H9 (cell line): Measurements from ENCODE around the gene GPR176. TPM values are rescaled to one million over a fixed set of nuclear protein-coding genes. Genes with fewer than 3 reads are reported as not detected.

ENCODE experiments used
- DNase-seq: peaks from one replicate; pipeline ENCODE4 v3.0.0-alpha.2; 2017
- H2AFZ ChIP-seq: one replicate; pipeline ENCODE4 v1.6.1; 2013; ENCODE audit warnings: mild to moderate bottlenecking, low read length, control low read depth, moderate library complexity
- H2AK5ac ChIP-seq: 2 replicates; pipeline ENCODE4 v1.6.1; 2013; ENCODE audit warnings: low read length, control low read depth, mixed read lengths; ENCODE audit not compliant: insufficient read length
- H2BK120ac ChIP-seq: one replicate; pipeline ENCODE4 v1.6.1; 2013; ENCODE audit warnings: low read depth, mild to moderate bottlenecking, low read length, control low read depth, inconsistent platforms; ENCODE audit not compliant: poor library complexity, severe bottlenecking
- H2BK12ac ChIP-seq: 2 replicates; pipeline ENCODE4 v1.6.1; 2013; ENCODE audit warnings: low read length, control low read depth, mixed read lengths, low read depth; ENCODE audit not compliant: insufficient read length
- H2BK15ac ChIP-seq: 2 replicates; pipeline ENCODE4 v1.6.1; 2013; ENCODE audit warnings: low read depth, low read length, control low read depth
- H2BK20ac ChIP-seq: one replicate; pipeline ENCODE4 v1.6.1; 2013; ENCODE audit warnings: low read depth, mild to moderate bottlenecking, low read length, control low read depth, inconsistent platforms; ENCODE audit not compliant: poor library complexity, severe bottlenecking
- H2BK5ac ChIP-seq: 2 replicates; pipeline ENCODE4 v1.6.1; 2013; ENCODE audit warnings: low read length, control low read depth, mixed read lengths; ENCODE audit not compliant: insufficient read length
- H3K14ac ChIP-seq: 2 replicates; pipeline ENCODE4 v1.6.1; 2013; ENCODE audit warnings: low read length, control low read depth; ENCODE audit not compliant: insufficient read depth
- H3K18ac ChIP-seq: 2 replicates; pipeline ENCODE4 v1.6.1; 2013; ENCODE audit warnings: low read depth, mild to moderate bottlenecking, mixed read lengths, low read length, control low read depth; ENCODE audit not compliant: insufficient read length
- H3K23ac ChIP-seq: 2 replicates; pipeline ENCODE4 v1.6.1; 2013; ENCODE audit warnings: low read length, control low read depth, mixed read lengths, low read depth; ENCODE audit not compliant: insufficient read length
- H3K23me2 ChIP-seq: 2 replicates; pipeline ENCODE4 v1.6.1; 2013; ENCODE audit warnings: low read depth, mild to moderate bottlenecking, mixed read lengths, low read length, control low read depth; ENCODE audit not compliant: insufficient read length, poor library complexity, severe bottlenecking
- H3K27ac ChIP-seq: 2 replicates; pipeline ENCODE4 v1.5.1; 2013; ENCODE audit warnings: low read length, control low read depth, mixed read lengths, low read depth; ENCODE audit not compliant: insufficient read length
- H3K27me3 ChIP-seq: 2 replicates; pipeline ENCODE4 v1.6.1; 2013; ENCODE audit warnings: low read length, control low read depth, inconsistent platforms; ENCODE audit not compliant: insufficient read depth
- H3K4ac ChIP-seq: 2 replicates; pipeline ENCODE4 v1.6.1; 2013; ENCODE audit warnings: low read depth, mild to moderate bottlenecking, control low read depth, inconsistent platforms, low read length, moderate library complexity
- H3K4me1 ChIP-seq: 2 replicates; pipeline ENCODE4 v1.6.1; 2013; ENCODE audit warnings: low read length, control low read depth, inconsistent platforms; ENCODE audit not compliant: insufficient read depth
- H3K4me2 ChIP-seq: 2 replicates; pipeline ENCODE4 v1.6.1; 2013; ENCODE audit warnings: low read length, control low read depth, mixed read lengths; ENCODE audit not compliant: insufficient read length, insufficient read depth
- H3K56ac ChIP-seq: 2 replicates; pipeline ENCODE4 v1.6.1; 2013; ENCODE audit warnings: low read depth, mild to moderate bottlenecking, mixed read lengths, low read length, control low read depth; ENCODE audit not compliant: insufficient read length
- H3K79me1 ChIP-seq: 2 replicates; pipeline ENCODE4 v1.6.1; 2013; ENCODE audit warnings: low read depth, mild to moderate bottlenecking, moderate library complexity, low read length, control low read depth, inconsistent platforms; ENCODE audit not compliant: insufficient read depth, poor library complexity, severe bottlenecking
- H3K79me2 ChIP-seq: 2 replicates; pipeline ENCODE4 v1.6.1; 2013; ENCODE audit warnings: low read length, control low read depth, inconsistent platforms; ENCODE audit not compliant: insufficient read depth
- H3K9ac ChIP-seq: 2 replicates; pipeline ENCODE4 v1.6.1; 2013; ENCODE audit warnings: low read length, control low read depth, mixed read lengths; ENCODE audit not compliant: insufficient read length; ENCODE audit errors: extremely low read depth
- H3K9me3 ChIP-seq: one replicate; pipeline ENCODE4 v1.6.1; 2013; ENCODE audit warnings: low read depth, low read length, inconsistent platforms; ENCODE audit not compliant: control insufficient read depth
- H3T11ph ChIP-seq: one replicate; pipeline ENCODE4 v1.6.1; 2013; ENCODE audit warnings: mild to moderate bottlenecking, low read length, control low read depth, inconsistent platforms
- H4K20me1 ChIP-seq: one replicate; pipeline ENCODE4 v1.6.1; 2013; ENCODE audit not compliant: control insufficient read depth, insufficient read length, insufficient read depth
- H4K5ac ChIP-seq: 2 replicates; pipeline ENCODE4 v1.6.1; 2013; ENCODE audit warnings: low read depth, mild to moderate bottlenecking, mixed read lengths, low read length, control low read depth; ENCODE audit not compliant: insufficient read length
- H4K8ac ChIP-seq: replicated peaks from 2 replicates; pipeline ENCODE4 v1.6.1; 2013; ENCODE audit warnings: low read length, control low read depth, mixed read lengths, low read depth; ENCODE audit not compliant: insufficient read length
- H4K91ac ChIP-seq: 2 replicates; pipeline ENCODE4 v1.6.1; 2013; ENCODE audit warnings: low read depth, mild to moderate bottlenecking, moderate library complexity, mixed read lengths, low read length, control low read depth; ENCODE audit not compliant: insufficient read length
- H3K27ac Mint-ChIP-seq, 3 experiments: 2 replicates in 2 of 3; 3 replicates in 1 of 3; pipeline ENCODE4 v1.8.0; 2020 to 2021; ENCODE audit warnings: mixed read lengths in 3 of 3, mild to moderate bottlenecking in 1 of 3, moderate library complexity in 1 of 3
- H3K27me3 Mint-ChIP-seq: 2 replicates; pipeline ENCODE4 v1.8.0; 2021; ENCODE audit warnings: low read depth, mild to moderate bottlenecking, moderate library complexity, mixed read lengths
- H3K36me3 Mint-ChIP-seq, 3 experiments: 2 replicates in 2 of 3; 3 replicates in 1 of 3; pipeline ENCODE4 v1.8.0; 2020 to 2021; ENCODE audit warnings: low read depth in 3 of 3, mixed read lengths in 3 of 3; ENCODE audit not compliant: insufficient read depth in 1 of 3
- H3K4me1 Mint-ChIP-seq, 2 experiments: 2 replicates each; pipeline ENCODE4 v1.8.0; 2020; ENCODE audit warnings: mixed read lengths in 2 of 2
- H3K4me3 Mint-ChIP-seq, 2 experiments: 2 replicates in 1 of 2; 3 replicates in 1 of 2; pipeline ENCODE4 v1.8.0; 2020 to 2021; ENCODE audit warnings: mild to moderate bottlenecking in 2 of 2, mixed read lengths in 2 of 2, moderate library complexity in 1 of 2
- H3K9me3 Mint-ChIP-seq, 2 experiments: 2 replicates in 1 of 2; 3 replicates in 1 of 2; pipeline ENCODE4 v1.8.0; 2020; ENCODE audit warnings: mild to moderate bottlenecking in 2 of 2, mixed read lengths in 2 of 2, moderate library complexity in 1 of 2
- WGBS: extraction: QIAGEN DNeasy Blood & Tissue Kit; methylation state at CpG from one replicate; pipeline ENCODE4 v1.1.7; 2013; ENCODE audit warnings: missing lambda C conversion rate, low lambda C conversion rate, mixed read lengths; ENCODE audit not compliant: insufficient read length; ENCODE audit errors: extremely low coverage; 5-methylcytosine and 5-hydroxymethylcytosine counted together
- total RNA-seq: library from RNA; stranded (reverse); gene quantifications from 2 replicates; pipeline ENCODE4 v1.2.1, GENCODE V29; 2021
- TF ChIP-seq, protein P1 (sequence below): fragments of 200-600 bp; sonication (generic); conservative IDR thresholded peaks from 3 replicates; pipeline ENCODE4 v1.8.0; 2021; ENCODE audit warnings: antibody characterized with exemption, mild to moderate bottlenecking

GPR176 gene
- total RNA-seq, 1 experiment from 2014 or later = 132 TPM

- Histone ChIP-seq H3K23me2 (peaks cover 4% of the 10 kb centered on the region), H3K4ac (no peak overlapping the region), H4K91ac (no peak overlapping the region), H3K4me1 (peaks cover 9% of the 10 kb centered on the region; the same call in 1 of the 2 replicates), H3K9me3 (no peaks in the 10 kb centered on the region), H3K23ac (no peak overlapping the region), H2BK20ac (no peak overlapping the region), H3K9ac (peak overlapping the region; percentile 70), H4K20me1 (no peaks in the 10 kb centered on the region), H2AK5ac (no peak overlapping the region), H2BK12ac (no peak overlapping the region), H3K79me2 (peaks cover 39% of the 10 kb centered on the region; the same call in 1 of the 2 replicates), H2BK120ac (no peak overlapping the region), H3K18ac (peak overlapping the region; percentile 94), H3K56ac (no peak overlapping the region), H4K8ac (no peak overlapping the region), H2BK5ac (no peak overlapping the region), H2AFZ (no peak overlapping the region), H4K5ac (no peak overlapping the region), H3K79me1 (peaks cover 2% of the 10 kb centered on the region), H3T11ph (no peak overlapping the region), H2BK15ac (no peak overlapping the region), H3K4me2 (peak overlapping the region; percentile 68), H3K14ac (peak overlapping the region; percentile 85), H3K27ac (no peak overlapping the region), H3K27me3 (no peaks in the 10 kb centered on the region)
- DNase-seq = peak; percentile 70
- Mint-ChIP-seq H3K36me3 (peaks cover 27 to 35% (median 30%) of the 10 kb centered on the region in 3 experiments), H3K27ac (peak overlapping the region; percentile 35 to 95 (median 57); a peak in 6 of 7 replicates), H3K27me3 (no peaks in the 10 kb centered on the region), H3K9me3 (peaks cover 3 to 8% of the 10 kb centered on the region in 2 experiments; a peak in 2 of 5 replicates), H3K4me3 (peak overlapping the region; percentile 93 to 95), H3K4me1 (peaks cover 51% of the 10 kb centered on the region in 2 experiments)
- no CpG with 5 or more reads among the region's 70 CpGs for WGBS
- TF ChIP-seq, protein P1, sequence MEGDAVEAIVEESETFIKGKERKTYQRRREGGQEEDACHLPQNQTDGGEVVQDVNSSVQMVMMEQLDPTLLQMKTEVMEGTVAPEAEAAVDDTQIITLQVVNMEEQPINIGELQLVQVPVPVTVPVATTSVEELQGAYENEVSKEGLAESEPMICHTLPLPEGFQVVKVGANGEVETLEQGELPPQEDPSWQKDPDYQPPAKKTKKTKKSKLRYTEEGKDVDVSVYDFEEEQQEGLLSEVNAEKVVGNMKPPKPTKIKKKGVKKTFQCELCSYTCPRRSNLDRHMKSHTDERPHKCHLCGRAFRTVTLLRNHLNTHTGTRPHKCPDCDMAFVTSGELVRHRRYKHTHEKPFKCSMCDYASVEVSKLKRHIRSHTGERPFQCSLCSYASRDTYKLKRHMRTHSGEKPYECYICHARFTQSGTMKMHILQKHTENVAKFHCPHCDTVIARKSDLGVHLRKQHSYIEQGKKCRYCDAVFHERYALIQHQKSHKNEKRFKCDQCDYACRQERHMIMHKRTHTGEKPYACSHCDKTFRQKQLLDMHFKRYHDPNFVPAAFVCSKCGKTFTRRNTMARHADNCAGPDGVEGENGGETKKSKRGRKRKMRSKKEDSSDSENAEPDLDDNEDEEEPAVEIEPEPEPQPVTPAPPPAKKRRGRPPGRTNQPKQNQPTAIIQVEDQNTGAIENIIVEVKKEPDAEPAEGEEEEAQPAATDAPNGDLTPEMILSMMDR = no peak
These were observed 626 bp upstream of the GPR176 start for GRCh38 chr15:39920510-39921273.
